NOMO-1 treated with DMSO at 0.1 percent for 48 hours (cell line): ENCODE results near the gene FTSJ3.
"Not testable (repeated sequence)": the region's sequence is repeated elsewhere in the genome, so short reads cannot be mapped to it uniquely, and the experiment has no call there.

Source experiments
- DNase-seq: peaks from one replicate; lab custom pipeline; 2025; ENCODE audit not compliant: unreplicated experiment; lab: John Stamatoyannopoulos, UW

The FTSJ3 gene

DNA sequence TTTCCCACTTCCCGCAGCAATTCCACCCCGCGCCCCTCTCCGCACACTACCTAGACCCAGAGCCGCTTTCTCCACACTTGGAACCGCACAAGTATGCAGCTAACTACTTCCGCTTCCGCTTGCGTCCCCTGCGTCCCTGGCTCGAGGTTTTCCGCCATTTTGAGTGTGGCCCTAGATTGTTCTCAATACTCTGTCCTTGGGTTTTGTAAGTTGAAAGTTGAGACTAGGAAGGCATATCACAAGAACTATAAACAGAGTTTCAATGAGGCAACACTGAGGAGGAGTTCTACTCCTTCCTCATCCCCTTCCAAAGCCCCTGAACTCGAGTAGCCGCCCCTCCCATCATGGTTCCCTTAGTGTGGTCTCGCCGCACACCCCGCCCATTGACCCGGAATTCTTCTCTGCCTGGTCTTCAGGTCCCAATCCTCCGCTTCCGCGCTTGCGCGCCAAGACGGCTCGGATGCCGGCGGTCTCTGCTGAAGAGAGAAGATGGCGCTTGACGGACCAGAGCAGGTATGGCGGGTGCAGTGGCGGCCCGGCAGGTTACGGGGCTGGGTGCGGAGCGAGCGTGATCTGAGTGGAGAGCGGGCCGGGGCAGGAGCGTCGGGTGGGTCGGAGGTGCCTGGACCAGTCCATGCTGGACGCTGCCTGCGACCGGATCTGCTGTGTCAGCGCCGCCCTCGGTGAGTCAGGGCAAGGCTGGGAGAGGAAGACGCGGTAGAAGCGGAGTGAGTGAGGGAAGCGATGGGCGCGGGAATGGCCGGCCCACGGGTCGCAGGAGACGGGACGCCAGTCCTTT, at the start of gene FTSJ3, which contains the start of gene PSMC5:
TSS of gene FTSJ3 (minus strand) at position 662 of the 799 bp plus-strand sequence. CDS start 761 bp downstream, outside the sequence.
TSS of gene PSMC5 (plus strand) at position 430 of the 799 bp plus-strand sequence. CDS start at position 490, 60 bp downstream.
- peak; percentile 94 for DNase-seq

GRCh38 chr17:63874693-63875092, 47.2 kb upstream of the FTSJ3 start:
- DNase-seq, result not testable (repeated sequence)

GRCh38 chr17:63874061-63874626, 46.7 kb upstream of the FTSJ3 start:
- DNase-seq, result not testable (repeated sequence)

DNA sequence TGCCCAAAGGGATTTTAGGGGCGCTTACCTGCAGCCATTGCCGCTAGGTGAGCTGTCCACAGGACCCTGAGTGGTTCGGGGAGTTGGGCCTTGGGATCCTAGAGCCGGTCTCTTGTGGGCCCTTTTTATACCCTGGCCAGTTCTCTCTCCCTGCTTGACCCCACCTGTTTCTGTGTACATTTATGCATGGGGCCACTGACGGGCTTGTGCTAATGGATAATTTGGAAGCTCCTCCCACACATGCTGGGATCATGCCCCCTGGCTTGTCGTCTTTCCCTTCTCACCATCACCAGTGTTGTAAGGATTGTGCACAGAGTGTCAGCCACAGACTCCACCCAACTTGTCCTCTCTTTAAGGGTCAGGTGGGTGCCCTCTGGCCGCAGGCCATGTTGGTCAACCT, 46.1 kb upstream of the FTSJ3 start, which contains the start of gene CSH2:
TSS of gene CSH2 (minus strand) at position 101 of the 400 bp plus-strand sequence. CDS start at position 38, 63 bp downstream.
- DNase-seq, result not testable (repeated sequence)

GRCh38 chr17:63871646-63872365, 44.3 kb upstream of the FTSJ3 start:
- not testable (repeated sequence) for DNase-seq

- not testable (repeated sequence) for DNase-seq
These were observed 42.8 kb upstream of the FTSJ3 start for GRCh38 chr17:63870292-63870665.

DNA sequence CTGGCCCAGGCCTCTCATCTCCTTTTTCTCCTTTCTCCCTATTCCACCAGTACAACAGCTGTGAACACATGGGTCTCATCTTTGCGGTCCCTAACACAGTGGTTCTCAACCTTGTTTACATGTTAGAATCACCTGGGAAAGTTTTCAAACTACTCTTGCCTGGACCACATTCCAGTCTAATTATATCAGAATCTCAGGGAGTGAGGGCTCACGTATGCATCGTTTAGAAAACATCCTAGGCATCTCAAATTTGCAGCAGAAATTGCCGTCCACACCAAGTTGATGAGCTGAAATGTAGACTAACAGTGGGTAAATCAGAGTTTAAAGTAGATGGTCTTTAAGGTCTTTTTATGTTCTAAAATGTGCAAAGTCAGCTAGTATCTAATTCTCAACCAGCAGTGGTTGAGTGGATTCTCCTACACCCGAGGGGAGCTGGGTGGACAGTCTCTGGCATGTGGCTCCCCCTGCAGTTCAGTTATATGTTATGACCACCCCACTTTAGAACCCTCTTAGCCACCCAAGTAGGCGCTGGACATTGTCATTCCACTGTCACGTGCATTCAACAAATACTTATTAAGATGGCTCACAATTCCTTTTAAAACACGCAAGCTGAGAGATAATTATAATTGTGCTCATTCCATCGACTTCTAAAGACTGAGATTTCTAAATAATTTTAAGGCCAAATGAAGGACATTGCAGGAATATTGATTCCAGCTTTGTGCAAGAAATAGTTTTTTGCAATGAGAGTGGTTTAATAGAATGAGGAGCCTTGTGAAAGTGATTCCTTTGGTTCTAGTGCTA, 42.2 kb upstream of the FTSJ3 start:
- not testable (repeated sequence) for DNase-seq

- DNase-seq, result not testable (repeated sequence)
These were observed 39.2 kb upstream of the FTSJ3 start for GRCh38 chr17:63866625-63867024.

- no peak for DNase-seq
These were observed 31.8 kb upstream of the FTSJ3 start for GRCh38 chr17:63859257-63859656.

DNA sequence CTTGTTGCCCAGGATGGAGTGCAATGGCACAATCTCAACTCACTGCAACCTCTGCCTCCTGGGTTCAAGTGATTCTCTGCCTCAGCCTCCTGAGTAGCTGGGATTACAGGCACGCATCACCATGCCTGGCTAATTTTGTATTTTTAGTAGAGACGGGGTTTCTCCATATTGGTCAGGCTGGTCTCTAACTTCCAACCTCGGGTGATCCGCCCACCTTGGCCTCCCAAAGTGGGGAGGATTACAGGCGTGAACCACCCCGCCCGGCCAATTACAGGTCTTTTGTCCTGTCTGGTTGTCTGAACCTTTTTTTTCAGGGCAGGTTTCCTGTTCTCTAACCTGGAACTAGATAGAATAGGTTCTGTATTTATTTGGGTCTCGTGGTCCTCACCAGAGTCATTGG, 29.0 kb upstream of the FTSJ3 start:
- DNase-seq, result not testable (repeated sequence)

DNA sequence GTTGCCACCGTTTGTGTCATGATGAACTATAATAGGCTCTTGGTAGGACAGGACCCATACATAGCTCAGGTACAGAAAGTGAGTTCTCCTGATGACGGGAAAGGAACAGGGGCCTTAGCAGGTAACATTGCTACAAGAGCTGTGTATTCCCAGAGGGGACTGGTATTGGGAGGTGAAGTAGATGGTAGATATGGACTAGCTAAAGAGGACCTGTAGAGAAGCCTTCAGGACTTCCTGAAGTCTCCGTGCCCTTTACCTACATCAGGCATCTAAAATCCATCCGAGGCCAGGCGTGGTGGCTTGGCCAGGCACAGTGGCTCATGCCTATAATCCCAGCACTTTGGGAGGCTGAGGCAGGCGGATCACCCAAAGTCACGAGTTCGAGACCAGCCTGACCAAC, 27.7 kb upstream of the FTSJ3 start:
- DNase-seq, result no peak

DNA sequence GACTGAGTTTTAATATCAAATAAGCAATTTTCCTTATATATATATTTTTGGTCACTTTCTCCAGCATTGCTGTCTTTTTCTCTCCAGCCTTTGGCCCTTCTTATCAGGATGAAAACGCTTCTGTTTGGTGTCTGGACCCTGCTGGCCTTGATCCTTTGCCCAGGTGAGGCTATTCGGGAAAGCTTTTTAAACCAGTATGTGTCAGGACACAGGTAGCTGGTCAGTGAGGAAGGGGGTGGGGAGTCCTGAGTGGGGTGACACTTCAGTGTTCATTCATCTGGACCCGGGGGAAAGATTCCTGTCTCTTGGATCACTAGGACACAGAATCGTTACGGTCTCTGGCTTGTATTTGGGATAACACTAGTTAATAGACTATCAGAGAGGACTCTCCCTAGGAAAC, 27.2 kb upstream of the FTSJ3 start:
- DNase-seq, result no peak

GRCh38 chr17:63853260-63853659, 25.8 kb upstream of the FTSJ3 start:
- no peak for DNase-seq

DNA sequence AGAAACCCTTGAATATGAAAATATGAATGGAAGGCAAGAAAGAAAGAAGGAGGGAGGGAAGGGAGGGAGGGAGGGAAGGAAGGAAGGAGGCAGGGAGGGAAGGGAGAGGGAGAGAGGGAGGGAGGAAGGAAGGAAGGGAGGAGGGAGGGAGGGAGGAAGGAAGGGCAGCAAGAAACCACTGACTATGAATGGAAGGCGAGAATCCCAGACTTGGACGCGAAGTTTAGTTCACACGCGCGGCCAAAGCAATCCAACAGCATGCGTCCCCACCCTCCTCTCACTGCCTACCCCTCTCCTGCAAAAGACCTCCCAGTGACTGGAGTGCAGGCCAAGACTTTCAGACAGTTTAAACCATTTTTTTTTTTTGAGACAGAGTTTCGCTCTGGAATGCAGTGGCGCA, 22.9 kb upstream of the FTSJ3 start:
- no peak for DNase-seq

- DNase-seq, result peak; percentile 95
These were observed 21.6 kb upstream of the FTSJ3 start for GRCh38 chr17:63848834-63849689.

DNA sequence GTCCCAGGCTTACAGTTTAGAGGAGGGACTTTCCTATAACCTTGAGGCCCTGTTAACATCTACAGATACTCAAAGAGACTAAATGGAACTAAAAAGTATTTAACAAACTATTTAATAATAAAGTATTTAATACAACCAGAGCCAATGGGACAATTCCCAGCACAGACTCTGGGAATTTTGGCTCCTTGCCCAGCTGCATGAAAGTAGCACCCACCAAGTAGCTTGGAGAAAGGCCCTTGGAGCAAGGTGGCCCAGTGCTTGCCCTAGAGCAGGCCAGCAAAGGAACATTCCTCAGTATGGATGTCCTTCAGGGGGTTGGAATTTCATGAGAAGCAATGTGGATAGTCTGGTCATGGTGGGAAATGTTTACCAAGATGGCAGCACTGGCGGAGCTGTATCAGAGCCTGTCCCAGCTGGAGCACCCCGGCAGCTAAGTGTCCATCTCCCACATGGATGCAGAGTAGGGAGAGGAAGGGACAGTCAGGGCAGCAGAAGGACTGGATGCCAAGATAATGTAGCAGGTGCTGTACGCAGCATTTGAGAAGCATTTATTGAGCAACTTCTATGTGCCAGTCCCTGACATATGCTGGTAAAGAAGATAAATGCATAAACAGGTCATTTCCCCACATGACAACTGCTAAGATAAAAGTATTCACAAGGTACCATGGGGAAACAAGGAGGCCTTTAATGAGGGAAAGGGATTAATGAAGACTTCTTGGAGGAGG, 20.2 kb upstream of the FTSJ3 start:
- DNase-seq, result no peak

GRCh38 chr17:63845509-63845908, 18.0 kb upstream of the FTSJ3 start:
- DNase-seq, result no peak

- no peak for DNase-seq
These were observed 16.6 kb upstream of the FTSJ3 start for GRCh38 chr17:63843910-63844677.
